ENCODE results near the gene FAM181A.

- TF ChIP-seq, protein P1, sequence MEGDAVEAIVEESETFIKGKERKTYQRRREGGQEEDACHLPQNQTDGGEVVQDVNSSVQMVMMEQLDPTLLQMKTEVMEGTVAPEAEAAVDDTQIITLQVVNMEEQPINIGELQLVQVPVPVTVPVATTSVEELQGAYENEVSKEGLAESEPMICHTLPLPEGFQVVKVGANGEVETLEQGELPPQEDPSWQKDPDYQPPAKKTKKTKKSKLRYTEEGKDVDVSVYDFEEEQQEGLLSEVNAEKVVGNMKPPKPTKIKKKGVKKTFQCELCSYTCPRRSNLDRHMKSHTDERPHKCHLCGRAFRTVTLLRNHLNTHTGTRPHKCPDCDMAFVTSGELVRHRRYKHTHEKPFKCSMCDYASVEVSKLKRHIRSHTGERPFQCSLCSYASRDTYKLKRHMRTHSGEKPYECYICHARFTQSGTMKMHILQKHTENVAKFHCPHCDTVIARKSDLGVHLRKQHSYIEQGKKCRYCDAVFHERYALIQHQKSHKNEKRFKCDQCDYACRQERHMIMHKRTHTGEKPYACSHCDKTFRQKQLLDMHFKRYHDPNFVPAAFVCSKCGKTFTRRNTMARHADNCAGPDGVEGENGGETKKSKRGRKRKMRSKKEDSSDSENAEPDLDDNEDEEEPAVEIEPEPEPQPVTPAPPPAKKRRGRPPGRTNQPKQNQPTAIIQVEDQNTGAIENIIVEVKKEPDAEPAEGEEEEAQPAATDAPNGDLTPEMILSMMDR (conservative IDR thresholded peaks at IDR 0.05) = peak; percentile 32; the same call in 1 of the 2 replicates
- TF ChIP-seq EZH2 (IDR thresholded peaks at IDR 0.05; ENCODE audit: low read depth) = no peak
Observed at GRCh38 chr14:93970585-93970964, 43.4 kb downstream of the FAM181A start.
